ENCODE results near the gene ARMC12. TPM values are rescaled to one million over a fixed set of nuclear protein-coding genes. Genes with fewer than 3 reads are reported as not detected.

Gene ARMC12
- total and polyA plus RNA-seq, 2 donors (not counting 3 experiments of a cell fraction or from before 2014, with no cell fraction given): 0.91 to 1.9 TPM

DNA sequence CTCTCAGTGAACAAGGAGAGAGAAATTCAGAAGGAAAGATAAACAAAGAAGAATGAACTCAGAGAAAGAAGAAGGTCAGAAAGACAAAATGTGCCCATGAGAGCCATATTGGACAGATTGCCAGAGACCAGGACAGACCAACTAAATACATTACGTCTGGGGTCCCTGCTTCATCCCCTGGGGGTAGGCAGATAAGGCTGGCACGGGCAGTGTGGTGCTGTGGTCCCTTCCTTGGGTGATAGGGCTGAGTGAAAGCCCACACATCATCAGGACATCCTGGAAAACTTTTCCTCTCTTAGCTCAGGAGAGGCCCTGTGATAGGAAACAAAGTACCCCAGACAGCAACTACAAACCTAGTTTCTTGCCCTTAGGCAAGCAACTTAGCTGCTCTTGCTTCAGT is 13.2 kb upstream of the ARMC12 start:
- H3K9me3 ChIP-seq (replicated peaks; ENCODE audit: control insufficient read depth, insufficient read depth, low read length): no peaks in the 10 kb centered on the region
- peaks cover 47% of the 10 kb centered on the region for H3K4me1 ChIP-seq (ENCODE audit: control insufficient read depth, extremely low read depth, insufficient read depth, low read length)
- dilution Hi-C loops (cut with MboI; ENCODE audit: extremely low pct_ligation_motif_present, low sequenced_read_pairs) (no loop called here), intact Hi-C loops (cut with micrococcal nuclease) (no loop called here)
- H4K20me1 ChIP-seq (replicated peaks; ENCODE audit: control insufficient read depth, extremely low read depth, insufficient read depth, low read length): no peaks in the 10 kb centered on the region
- no peak overlapping the region for H3K4me3 ChIP-seq (replicated peaks in 1 of 3; ENCODE audit: insufficient read depth in 1 of 3, low read depth in 1 of 3, low read length in 3 of 3)
- DNase-seq (ENCODE audit: low read depth, low spot score): no peak
- BruUV-seq (replicated peaks): no TSS peak
- H3K9me1 ChIP-seq (replicated peaks; ENCODE audit: control insufficient read depth, extremely low read depth, insufficient read depth, low read length): no peaks in the 10 kb centered on the region
- no peaks in the 10 kb centered on the region for H3K36me3 ChIP-seq (ENCODE audit: control insufficient read depth in 2 of 2, extremely low read depth in 1 of 2, insufficient read depth in 2 of 2, low read length in 2 of 2)
- no peaks in the 10 kb centered on the region for H3K27me3 ChIP-seq (ENCODE audit: control insufficient read depth in 2 of 2, insufficient read depth in 2 of 2, low read length in 2 of 2)
- no peak overlapping the region for H3K4me2 ChIP-seq (ENCODE audit: insufficient read depth, low read length)
- no peaks in the 10 kb centered on the region for H3K79me2 ChIP-seq (ENCODE audit: control insufficient read depth, insufficient read depth, low read length)
- H3K27ac ChIP-seq (ENCODE audit: insufficient read depth, low read depth, low read length): no peak overlapping the region
- FAIRE-seq: no peak
- TF ChIP-seq POLR2AphosphoS5 (IDR thresholded peaks at IDR 0.05; ENCODE audit: insufficient read depth, low read depth, low read length) (no peak), JUN (IDR thresholded peaks at IDR 0.05; ENCODE audit: borderline replicate concordance, insufficient read depth, insufficient read length, low read depth) (no peak), MYC (IDR thresholded peaks at IDR 0.05; ENCODE audit: low read depth, low read length) (no peak), POLR2A (IDR thresholded peaks at IDR 0.05; ENCODE audit: low read depth, low read length) (no peak), GATA2 (IDR thresholded peaks at IDR 0.05; ENCODE audit: insufficient read depth, insufficient read length, low read depth, low read length) (no peak), EZH2 (IDR thresholded peaks at IDR 0.05; ENCODE audit: borderline replicate concordance, low read depth, low read length, severe bottlenecking) (no peak), FOS (IDR thresholded peaks at IDR 0.05; ENCODE audit: borderline replicate concordance, insufficient read depth, low read length) (no peak)
- TF ChIP-seq, protein P1, sequence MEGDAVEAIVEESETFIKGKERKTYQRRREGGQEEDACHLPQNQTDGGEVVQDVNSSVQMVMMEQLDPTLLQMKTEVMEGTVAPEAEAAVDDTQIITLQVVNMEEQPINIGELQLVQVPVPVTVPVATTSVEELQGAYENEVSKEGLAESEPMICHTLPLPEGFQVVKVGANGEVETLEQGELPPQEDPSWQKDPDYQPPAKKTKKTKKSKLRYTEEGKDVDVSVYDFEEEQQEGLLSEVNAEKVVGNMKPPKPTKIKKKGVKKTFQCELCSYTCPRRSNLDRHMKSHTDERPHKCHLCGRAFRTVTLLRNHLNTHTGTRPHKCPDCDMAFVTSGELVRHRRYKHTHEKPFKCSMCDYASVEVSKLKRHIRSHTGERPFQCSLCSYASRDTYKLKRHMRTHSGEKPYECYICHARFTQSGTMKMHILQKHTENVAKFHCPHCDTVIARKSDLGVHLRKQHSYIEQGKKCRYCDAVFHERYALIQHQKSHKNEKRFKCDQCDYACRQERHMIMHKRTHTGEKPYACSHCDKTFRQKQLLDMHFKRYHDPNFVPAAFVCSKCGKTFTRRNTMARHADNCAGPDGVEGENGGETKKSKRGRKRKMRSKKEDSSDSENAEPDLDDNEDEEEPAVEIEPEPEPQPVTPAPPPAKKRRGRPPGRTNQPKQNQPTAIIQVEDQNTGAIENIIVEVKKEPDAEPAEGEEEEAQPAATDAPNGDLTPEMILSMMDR (IDR thresholded peaks at IDR 0.05; ENCODE audit: extremely low read depth in 1 of 2, insufficient read depth in 1 of 2, low read depth in 1 of 2, low read length in 2 of 2): no peak
- TF ChIP-seq, protein P2, sequence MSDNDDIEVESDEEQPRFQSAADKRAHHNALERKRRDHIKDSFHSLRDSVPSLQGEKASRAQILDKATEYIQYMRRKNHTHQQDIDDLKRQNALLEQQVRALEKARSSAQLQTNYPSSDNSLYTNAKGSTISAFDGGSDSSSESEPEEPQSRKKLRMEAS (IDR thresholded peaks at IDR 0.05; ENCODE audit: insufficient read depth, insufficient read length): no peak
- no peak overlapping the region for H2AFZ ChIP-seq (ENCODE audit: low read depth, low read length)
- no peak overlapping the region for H3K9ac ChIP-seq (replicated peaks; ENCODE audit: extremely low read depth, insufficient read depth, low read length)
- CTCF ChIA-PET: interaction anchor here (1.2 kb wide), 1 partner anchor 13 kb away, joined by 7 read pairs; the partner anchor contains the start of gene ARMC12
- POLR2A ChIA-PET: no interaction called here

Measured in endothelial cell of umbilical vein (primary cell).